T-helper 1 cell treated with Interleukin-12 subunit alpha and Interleukin-12 subunit beta and Interleukin-4 antibody, amounts not matched to agents 30 μg/mL and 1 μg/mL, for 36 hours (primary cell): ENCODE data around the gene WLS.

Experiments
- H3K27ac Mint-ChIP-seq: one replicate; pipeline ENCODE4 v1.8.0; 2021; ENCODE audit warnings: mild to moderate bottlenecking, mixed read lengths
- H3K27me3 Mint-ChIP-seq: one replicate; pipeline ENCODE4 v1.8.0; 2021; ENCODE audit warnings: low read depth, mixed read lengths
- H3K36me3 Mint-ChIP-seq: one replicate; pipeline ENCODE4 v1.8.0; 2021; ENCODE audit warnings: low read depth, mixed read lengths
- H3K4me1 Mint-ChIP-seq: one replicate; pipeline ENCODE4 v1.8.0; 2021; ENCODE audit warnings: low read depth, mixed read lengths
- H3K4me3 Mint-ChIP-seq: one replicate; pipeline ENCODE4 v1.8.0; 2021; ENCODE audit warnings: mild to moderate bottlenecking, moderate library complexity, mixed read lengths
- H3K9me3 Mint-ChIP-seq: one replicate; pipeline ENCODE4 v1.8.0; 2021; ENCODE audit warnings: mixed read lengths

Gene WLS

GRCh38 chr1:68217618-68218017, 14.7 kb downstream of the WLS start:
- Mint-ChIP-seq H3K27me3 (peaks cover 8% of the 10 kb centered on the region), H3K4me1 (no peaks in the 10 kb centered on the region), H3K4me3 (no peak overlapping the region), H3K27ac (no peak overlapping the region), H3K9me3 (no peaks in the 10 kb centered on the region), H3K36me3 (no peaks in the 10 kb centered on the region)

GRCh38 chr1:68217060-68217554, 15.2 kb downstream of the WLS start:
- Mint-ChIP-seq H3K27ac (no peak overlapping the region), H3K4me1 (no peaks in the 10 kb centered on the region), H3K9me3 (no peaks in the 10 kb centered on the region), H3K27me3 (peaks cover 8% of the 10 kb centered on the region), H3K36me3 (no peaks in the 10 kb centered on the region), H3K4me3 (no peak overlapping the region)

- Mint-ChIP-seq H3K9me3 (no peaks in the 10 kb centered on the region), H3K27ac (no peak overlapping the region), H3K36me3 (no peaks in the 10 kb centered on the region), H3K4me3 (no peak overlapping the region), H3K27me3 (peaks cover 3% of the 10 kb centered on the region), H3K4me1 (no peaks in the 10 kb centered on the region)
These were observed 16.1 kb downstream of the WLS start for GRCh38 chr1:68216089-68216772.

- no peaks in the 10 kb centered on the region for H3K4me1 Mint-ChIP-seq
- H3K36me3 Mint-ChIP-seq, result no peaks in the 10 kb centered on the region
- peaks cover 2% of the 10 kb centered on the region for H3K9me3 Mint-ChIP-seq
- peaks cover 5% of the 10 kb centered on the region for H3K27me3 Mint-ChIP-seq
- H3K27ac Mint-ChIP-seq, result no peak overlapping the region
- H3K4me3 Mint-ChIP-seq, result no peak overlapping the region
These were observed 18.5 kb downstream of the WLS start for GRCh38 chr1:68213843-68214242.

- Mint-ChIP-seq H3K9me3 (peaks cover 2% of the 10 kb centered on the region), H3K27me3 (peaks cover 5% of the 10 kb centered on the region), H3K4me1 (no peaks in the 10 kb centered on the region), H3K27ac (no peak overlapping the region), H3K36me3 (no peaks in the 10 kb centered on the region), H3K4me3 (no peak overlapping the region)
These were observed 20.5 kb downstream of the WLS start for GRCh38 chr1:68211761-68212380.

GRCh38 chr1:68210829-68211228, 21.5 kb downstream of the WLS start:
- Mint-ChIP-seq H3K27ac (no peak overlapping the region), H3K36me3 (no peaks in the 10 kb centered on the region), H3K4me3 (no peak overlapping the region), H3K9me3 (peaks cover 2% of the 10 kb centered on the region), H3K4me1 (no peaks in the 10 kb centered on the region), H3K27me3 (peaks cover 5% of the 10 kb centered on the region)

GRCh38 chr1:68210027-68210426, 22.3 kb downstream of the WLS start:
- no peak overlapping the region for H3K27ac Mint-ChIP-seq
- no peaks in the 10 kb centered on the region for H3K36me3 Mint-ChIP-seq
- peaks cover 2% of the 10 kb centered on the region for H3K9me3 Mint-ChIP-seq
- H3K4me3 Mint-ChIP-seq, result no peak overlapping the region
- H3K27me3 Mint-ChIP-seq, result peaks cover 5% of the 10 kb centered on the region
- no peaks in the 10 kb centered on the region for H3K4me1 Mint-ChIP-seq

- Mint-ChIP-seq H3K36me3 (no peaks in the 10 kb centered on the region), H3K9me3 (peaks cover 2% of the 10 kb centered on the region), H3K4me3 (no peak overlapping the region), H3K4me1 (no peaks in the 10 kb centered on the region), H3K27me3 (peaks cover 5% of the 10 kb centered on the region), H3K27ac (no peak overlapping the region)
These were observed 25.3 kb downstream of the WLS start for GRCh38 chr1:68206848-68207689.

- no peak overlapping the region for H3K4me3 Mint-ChIP-seq
These were observed 26.4 kb downstream of the WLS start for GRCh38 chr1:68205794-68206358.

GRCh38 chr1:68204977-68205630, 27.2 kb downstream of the WLS start:
- no peaks in the 10 kb centered on the region for H3K4me1 Mint-ChIP-seq
- H3K36me3 Mint-ChIP-seq, result no peaks in the 10 kb centered on the region
- peaks cover 2% of the 10 kb centered on the region for H3K27me3 Mint-ChIP-seq
- no peak overlapping the region for H3K4me3 Mint-ChIP-seq
- peaks cover 2% of the 10 kb centered on the region for H3K9me3 Mint-ChIP-seq
- H3K27ac Mint-ChIP-seq, result no peak overlapping the region

More at GRCh38 chr1:68205794-68206358, 26.4 kb downstream of the WLS start:
- no peaks in the 10 kb centered on the region for H3K36me3 Mint-ChIP-seq
- no peak overlapping the region for H3K27ac Mint-ChIP-seq
- peaks cover 2% of the 10 kb centered on the region for H3K9me3 Mint-ChIP-seq
- peaks cover 5% of the 10 kb centered on the region for H3K27me3 Mint-ChIP-seq
- no peaks in the 10 kb centered on the region for H3K4me1 Mint-ChIP-seq

- Mint-ChIP-seq H3K36me3 (no peaks in the 10 kb centered on the region), H3K27me3 (no peaks in the 10 kb centered on the region), H3K27ac (no peak overlapping the region), H3K4me3 (no peak overlapping the region), H3K9me3 (no peaks in the 10 kb centered on the region), H3K4me1 (no peaks in the 10 kb centered on the region)
These were observed 30.0 kb downstream of the WLS start for GRCh38 chr1:68202239-68202832.

- Mint-ChIP-seq H3K27ac (no peak overlapping the region), H3K4me1 (no peaks in the 10 kb centered on the region), H3K36me3 (no peaks in the 10 kb centered on the region), H3K9me3 (no peaks in the 10 kb centered on the region), H3K27me3 (no peaks in the 10 kb centered on the region), H3K4me3 (no peak overlapping the region)
These were observed 30.6 kb downstream of the WLS start for GRCh38 chr1:68201546-68202238.

GRCh38 chr1:68199603-68200002, 32.7 kb downstream of the WLS start:
- Mint-ChIP-seq H3K27me3 (no peaks in the 10 kb centered on the region), H3K27ac (no peak overlapping the region), H3K4me3 (no peak overlapping the region), H3K9me3 (no peaks in the 10 kb centered on the region), H3K36me3 (no peaks in the 10 kb centered on the region), H3K4me1 (no peaks in the 10 kb centered on the region)
